Measurements from ENCODE around the gene PNMT.

DNA sequence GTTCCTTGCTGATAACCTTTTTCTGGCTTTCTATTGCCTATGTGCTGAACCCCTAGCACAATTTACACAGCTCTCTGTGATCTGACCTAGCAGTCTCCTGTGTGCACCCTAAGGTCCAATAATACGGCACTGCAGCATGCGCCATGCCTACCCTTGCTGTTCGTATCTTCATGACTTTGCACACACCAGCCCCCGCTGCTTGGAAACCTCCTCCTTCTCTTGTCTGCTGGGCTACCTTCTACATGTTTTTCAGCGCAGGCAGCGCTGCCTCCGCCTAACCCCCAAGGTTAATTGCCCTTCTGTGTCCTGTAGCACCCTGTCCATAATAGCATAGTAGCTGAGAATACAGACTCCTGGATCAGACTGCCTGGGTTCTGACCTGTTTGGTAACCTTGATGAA lies 29.9 kb upstream of the PNMT start:
- no peak for TF ChIP-seq CTCF (IDR thresholded peaks at IDR 0.05)
- no peak for TF ChIP-seq POLR2A (IDR thresholded peaks at IDR 0.05)

Data from right lobe of liver (tissue), 4 donors.